GM18873 (cell line): Measurements from ENCODE around the gene ACOXL.

ENCODE experiments used
- ATAC-seq: cut with Tn5 transposase; IDR thresholded peaks from one replicate; pipeline ENCODE4 v1.9.1; 2021; ENCODE audit warnings: mild to moderate bottlenecking, moderate library complexity, moderate number of reproducible peaks; ENCODE audit not compliant: unreplicated experiment, low FRiP score

The ACOXL gene

DNA sequence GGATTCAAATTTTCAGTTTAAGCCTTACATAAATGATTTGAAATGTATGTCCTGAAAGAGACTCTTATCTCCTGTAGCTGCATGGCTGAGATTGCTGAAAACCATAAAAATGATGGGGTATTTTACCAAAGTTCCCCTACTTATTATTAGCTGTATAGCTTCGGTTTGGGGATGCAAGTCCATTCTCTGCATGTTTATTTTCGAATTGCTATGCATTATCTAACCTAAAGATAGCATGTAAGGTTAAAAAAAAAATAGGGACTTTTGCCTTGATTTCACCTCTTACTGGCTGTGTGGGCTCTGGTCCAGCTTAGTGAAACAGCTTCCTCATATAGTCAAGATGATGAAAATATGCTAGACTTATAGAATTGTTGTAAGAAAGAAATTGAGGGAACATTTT is 14.0 kb upstream of the ACOXL start:
- ATAC-seq = no peak

DNA sequence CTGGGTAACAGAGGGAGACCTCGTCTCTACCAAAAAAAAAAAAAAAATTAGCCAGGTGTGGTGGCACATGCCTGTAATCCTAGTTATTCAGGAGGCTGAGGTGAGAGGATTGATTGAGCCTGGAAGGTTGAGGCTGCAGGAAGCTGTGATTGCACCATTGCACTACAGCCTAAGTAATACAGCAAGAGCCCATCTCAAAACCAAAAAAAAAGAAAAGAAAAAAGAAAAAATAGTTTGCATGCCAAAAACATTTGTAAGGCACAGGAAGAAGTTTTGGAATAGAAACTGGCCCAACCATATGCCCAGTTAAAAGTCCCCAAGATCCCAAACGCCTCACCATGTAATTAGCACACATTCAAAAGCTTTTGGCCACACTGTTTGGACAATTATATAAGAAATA is 13.4 kb upstream of the ACOXL start:
- ATAC-seq = no peak

DNA sequence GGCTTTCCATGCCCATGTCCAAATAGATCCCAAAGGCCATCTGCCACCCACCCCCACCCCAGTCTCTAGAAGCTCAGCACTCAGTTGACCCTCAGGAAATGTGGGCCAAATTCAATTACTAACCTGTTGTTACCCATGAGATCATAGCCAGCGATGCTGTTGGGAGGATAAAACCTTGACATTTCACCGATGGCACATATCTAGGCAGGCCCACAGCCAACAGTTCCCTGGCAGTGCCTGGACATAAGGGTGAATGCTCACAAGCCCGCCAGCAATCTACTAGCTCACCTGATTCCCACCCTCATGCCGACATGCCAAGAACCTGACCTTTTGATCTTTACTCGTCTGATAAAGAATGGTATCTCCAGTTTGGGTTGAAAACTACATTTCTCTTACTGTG is 11.8 kb upstream of the ACOXL start:
- no peak for ATAC-seq

DNA sequence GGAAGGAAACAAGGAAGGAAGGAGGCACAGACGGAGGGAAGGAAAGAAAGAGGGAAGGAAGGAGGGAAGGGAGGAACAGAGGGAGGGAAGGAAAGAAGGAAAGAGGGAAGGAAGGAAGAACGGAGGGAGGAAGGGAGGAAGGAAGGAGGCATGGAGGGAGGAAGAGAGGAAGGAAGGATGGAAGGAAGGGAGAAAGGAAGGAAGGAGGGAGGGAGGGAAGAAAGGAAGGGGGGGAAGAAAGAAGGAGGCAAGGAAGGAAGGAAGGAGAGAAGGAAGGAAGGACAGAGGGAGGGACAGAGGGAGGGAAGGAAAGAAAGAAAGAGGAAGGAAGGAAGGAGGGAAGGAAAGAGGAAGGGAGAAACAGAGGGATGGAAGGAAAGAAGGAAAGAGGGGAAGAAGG is 7.6 kb upstream of the ACOXL start:
- ATAC-seq = no peak

DNA sequence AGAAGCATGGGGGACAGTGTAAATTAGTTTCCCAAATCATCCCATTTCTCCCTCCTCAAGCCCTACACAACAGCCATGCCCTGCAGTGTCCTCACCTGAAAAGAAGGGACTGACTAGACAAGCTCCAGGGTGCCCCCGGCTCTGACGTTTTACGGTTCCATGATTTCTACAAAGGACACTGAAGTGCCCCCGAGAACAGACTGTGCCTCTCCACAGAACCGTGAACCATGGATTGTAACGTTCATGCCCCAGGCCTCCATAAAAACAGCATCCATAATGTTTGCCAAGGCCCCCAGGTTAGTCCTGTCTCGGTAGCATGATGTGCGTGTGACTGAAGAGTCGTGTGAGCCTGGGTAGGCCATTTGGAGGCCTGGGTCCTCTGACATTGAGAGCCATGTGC is 7.0 kb upstream of the ACOXL start:
- ATAC-seq = no peak

DNA sequence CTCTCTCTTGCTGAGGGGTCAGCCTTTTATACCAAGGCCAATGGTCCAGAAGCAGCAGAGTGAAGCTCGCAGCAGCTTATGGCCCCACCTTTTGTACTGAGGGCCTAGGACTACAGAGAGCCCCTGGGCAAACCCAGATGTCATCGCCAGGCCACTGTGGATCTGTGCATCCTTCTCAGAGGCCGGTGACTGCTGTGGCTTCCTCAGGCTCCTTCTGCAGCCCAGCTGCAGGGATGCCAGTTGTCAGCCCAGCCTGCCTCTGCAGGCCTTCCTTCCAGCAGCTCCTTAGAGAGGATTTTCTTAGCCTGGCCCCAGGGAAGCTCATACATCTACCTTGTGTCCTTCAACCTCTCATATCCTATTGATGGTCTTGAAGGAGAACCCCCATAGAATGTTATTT is 6.5 kb upstream of the ACOXL start:
- ATAC-seq = no peak

DNA sequence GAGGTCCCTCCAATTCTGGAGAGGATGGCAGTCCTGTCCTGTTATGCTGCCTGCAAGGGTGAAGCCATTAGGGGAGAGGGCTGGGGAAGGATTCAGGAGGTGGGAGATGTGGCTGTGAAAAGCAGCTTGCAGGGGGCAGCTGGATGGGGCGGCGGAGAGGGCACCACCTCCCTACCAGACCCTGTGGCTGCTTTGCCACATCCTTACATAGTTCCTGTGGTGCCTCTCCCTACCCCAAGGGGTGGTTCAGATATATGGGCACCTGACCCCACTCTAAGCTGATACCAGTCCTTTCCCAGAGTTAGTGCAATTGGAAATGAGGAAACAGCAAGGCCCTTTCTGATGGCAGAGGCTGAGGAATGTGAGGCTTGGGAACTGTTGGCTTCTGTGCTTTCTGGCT is 6.1 kb upstream of the ACOXL start:
- ATAC-seq = no peak

DNA sequence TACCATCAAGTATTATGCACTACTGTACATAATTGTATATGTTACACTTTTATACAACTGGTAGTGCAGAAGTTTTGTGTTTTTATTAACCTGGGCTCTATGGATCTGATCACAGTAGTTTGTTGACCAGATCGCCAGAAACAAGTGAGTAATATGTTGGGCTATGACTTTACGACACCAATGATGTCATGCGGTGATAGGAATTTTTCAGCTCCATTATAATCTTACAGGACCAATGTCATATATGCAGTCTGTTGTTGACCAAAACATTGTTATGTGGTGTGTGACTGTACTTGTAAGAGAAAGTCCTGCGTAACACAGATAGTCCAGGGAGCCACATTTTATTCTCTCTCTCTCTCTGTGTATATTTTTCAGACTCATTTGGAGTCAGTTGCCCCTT is 4.5 kb upstream of the ACOXL start:
- no peak for ATAC-seq

DNA sequence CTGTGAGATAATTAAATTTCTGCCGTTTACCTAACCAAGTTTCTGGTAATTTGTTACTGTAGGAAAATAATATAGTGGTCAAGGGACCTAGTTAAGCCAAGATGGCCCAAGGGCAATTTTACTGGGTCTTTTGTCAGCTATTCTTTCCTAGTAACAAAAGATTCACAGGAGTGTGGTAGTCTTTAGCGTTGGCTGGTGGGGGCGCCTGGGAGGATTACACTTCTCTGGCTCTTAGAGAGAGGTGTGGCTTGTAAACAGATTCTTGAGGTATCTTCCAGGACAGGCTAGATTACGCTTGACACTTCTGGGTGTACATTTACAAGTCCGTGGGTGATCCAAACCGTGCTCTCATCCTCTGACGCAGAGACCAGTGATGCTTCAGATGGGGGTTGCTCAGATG is 3.3 kb upstream of the ACOXL start:
- ATAC-seq = no peak

DNA sequence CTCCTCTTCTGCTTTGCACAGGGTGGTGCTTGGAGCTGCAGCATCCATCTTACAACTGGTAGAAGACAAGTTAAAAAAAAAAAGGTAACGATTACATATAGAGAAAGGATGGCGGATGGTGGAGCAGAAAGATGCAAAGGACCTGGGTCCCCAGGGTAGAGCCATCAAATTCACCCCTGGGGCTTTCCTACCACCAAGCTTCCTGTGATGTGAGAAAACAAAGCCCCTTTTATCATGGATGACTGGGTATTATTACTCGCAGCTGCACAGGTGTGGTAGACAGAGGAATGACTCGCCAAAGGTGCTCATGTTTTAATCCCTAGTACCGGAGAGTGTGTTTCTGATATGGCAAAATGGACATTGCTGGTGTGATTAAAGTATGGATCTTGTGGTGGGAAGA is 1.3 kb upstream of the ACOXL start:
- ATAC-seq = no peak

DNA sequence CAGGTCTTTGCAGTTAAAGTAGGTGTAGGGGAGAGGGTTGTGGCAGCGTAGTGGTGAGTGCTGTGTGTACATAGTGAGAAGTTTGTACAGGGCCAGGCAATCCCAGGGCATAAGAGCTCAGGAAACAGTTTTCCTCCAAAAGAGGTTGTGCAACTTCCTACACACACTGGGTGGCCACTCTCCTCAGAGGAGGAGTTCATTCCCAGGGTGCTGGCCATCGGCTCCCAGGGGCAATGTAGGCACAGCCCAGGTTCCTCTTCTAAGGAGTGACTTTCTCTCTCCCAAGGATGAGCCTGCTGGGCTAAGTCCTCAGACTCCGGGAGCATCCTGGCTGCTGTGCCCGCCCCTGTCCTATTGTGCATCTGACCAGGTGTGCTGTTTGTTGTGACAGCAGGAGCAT is 3.0 kb downstream of the ACOXL start:
- ATAC-seq = no peak

DNA sequence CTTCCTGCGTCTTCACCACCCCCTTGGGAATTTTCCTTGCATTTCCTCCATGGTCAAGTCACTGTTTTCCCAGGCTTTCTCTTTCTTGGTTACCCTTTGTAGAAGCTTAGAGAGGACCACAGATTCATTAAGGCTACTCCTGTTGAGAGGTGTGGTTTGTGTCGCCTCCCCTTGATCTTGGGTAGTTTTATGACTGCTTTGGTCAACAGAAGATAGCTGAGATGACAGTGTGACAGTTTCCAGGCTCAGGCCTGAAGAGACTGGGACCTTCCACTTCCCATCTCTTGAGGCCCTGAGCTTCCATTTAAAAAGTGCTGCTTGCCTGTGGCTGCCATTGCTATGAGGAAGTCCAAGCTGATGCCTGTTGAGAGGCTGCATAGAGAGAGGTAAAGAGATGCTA is 5.4 kb downstream of the ACOXL start:
- ATAC-seq = no peak

DNA sequence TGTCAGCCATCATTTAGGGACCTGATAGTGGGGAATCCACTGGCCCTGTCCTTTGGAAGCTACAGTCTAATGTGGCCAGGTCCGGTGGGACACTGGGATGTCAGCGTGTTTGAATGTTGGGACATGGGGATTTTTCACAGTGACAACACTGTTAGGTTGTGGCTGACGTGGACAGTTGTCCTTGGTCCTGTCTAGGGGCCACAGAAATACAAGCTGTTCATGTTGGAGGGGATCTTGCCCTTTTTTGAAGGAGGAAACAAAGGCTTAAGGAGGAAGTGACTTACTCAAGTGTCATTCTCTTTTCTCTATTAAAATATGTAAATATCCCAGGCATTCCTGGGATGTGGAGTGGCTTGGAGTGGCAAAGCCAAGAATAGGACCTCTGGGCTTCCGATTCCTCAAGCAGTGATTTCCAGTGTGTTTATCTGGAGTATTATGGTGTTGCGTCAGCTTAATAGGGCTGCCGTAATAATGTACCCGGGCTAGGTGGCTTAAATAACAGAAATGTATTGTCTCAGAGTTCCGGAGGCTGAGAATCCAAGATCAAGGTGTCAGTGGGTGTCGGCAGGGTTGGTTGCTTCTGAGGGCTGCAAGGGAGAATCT is 8.5 kb downstream of the ACOXL start:
- ATAC-seq = no peak

DNA sequence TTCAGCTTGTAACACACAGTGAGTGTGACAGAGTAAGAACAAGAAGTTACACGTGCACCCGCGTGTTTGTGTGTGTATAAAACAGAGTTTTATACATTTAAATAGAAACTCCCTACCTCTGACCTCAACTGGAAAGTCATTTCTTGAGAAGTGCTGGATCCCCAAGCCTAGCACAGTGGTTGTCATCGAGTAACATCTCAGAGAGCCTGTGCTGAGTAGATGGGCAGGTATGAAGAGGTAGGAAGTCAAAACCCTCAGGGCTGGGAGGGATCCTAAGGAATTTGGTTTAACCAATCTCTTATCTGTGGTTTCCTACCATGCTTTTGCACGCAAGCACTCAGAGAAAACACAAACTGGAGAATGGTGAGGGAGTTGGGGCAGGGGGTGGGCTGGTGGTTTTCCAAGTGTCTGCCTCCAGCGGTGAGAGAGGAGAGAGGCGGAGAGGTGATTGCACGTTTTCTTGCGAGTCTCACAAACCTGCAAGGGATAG is 9.2 kb downstream of the ACOXL start:
- ATAC-seq = no peak

DNA sequence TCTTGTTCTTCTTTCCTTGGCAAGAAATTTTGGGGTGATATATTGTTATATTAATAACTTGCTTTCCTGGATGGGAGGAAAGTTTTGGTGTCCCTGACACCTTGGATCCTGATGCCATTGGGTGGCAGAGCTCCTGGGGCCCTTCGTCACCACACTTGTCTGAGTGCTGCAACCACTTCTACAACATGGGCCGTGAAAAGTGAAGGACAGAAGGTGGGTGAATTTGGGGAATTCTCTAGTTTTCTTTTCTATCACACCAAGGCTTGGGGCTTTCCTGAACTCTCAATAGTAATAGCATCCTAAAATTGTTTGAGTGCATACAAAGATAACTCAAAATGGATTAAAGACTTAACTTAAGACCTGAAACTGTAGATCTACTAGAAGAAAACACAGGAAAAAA is 10.0 kb downstream of the ACOXL start:
- no peak for ATAC-seq

DNA sequence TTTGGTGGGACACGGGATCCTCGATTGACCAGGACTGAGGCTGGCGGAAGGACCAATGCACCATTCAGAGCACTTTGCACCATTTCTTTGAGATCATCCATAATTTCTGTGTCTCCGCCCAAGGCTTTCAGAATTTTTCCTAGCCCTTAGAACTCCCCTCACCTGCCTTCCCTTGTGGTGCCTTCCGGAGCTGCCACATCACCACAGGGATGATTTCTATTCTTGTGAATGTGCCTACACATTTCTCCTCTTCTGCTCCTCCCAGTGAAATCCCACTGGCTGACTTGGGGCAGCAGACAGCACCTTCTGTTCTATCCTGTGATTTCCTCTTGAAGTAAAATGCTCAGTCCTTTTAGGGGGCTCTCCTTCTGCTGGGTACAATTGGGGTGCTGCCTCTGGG is 11.2 kb downstream of the ACOXL start:
- no peak for ATAC-seq

DNA sequence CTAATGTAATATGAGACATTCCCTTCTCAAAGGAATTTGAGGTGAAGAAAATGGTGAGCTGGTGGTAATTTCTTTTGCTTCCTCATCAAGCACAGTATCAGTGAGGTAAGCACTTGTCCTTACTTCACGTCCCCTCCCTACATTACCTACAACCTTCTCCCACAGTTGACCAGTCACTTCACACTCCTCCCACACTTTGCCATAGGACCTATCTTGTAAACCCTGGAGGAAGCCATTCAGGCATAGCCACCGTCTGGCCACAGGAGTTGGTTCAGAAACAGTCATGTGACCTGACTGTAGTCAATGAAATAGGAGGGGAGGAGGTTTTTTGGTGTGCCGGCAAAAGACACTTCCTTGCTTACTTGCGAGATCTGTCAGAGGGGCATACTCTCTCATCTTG is 12.1 kb downstream of the ACOXL start:
- no peak for ATAC-seq

DNA sequence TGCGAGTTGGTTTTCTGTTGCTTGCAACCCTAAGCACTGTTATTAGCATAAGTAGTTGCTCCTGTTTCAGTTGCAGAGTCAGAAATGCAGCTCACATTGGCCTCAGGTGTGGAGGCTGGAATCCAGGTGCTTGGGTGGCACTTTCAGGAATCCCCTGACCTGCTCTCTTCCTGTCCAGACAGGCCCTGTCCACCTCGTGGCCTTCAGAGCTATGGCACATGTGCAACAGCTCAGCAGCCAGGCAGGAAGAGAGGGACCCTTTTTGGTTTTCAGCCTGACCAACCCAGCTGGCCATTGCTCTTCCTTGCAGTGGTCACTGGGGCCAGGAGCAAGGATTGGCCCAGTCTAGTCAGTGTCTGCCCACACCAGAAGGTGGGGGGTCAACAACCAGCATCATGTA is 12.7 kb downstream of the ACOXL start:
- no peak for ATAC-seq

DNA sequence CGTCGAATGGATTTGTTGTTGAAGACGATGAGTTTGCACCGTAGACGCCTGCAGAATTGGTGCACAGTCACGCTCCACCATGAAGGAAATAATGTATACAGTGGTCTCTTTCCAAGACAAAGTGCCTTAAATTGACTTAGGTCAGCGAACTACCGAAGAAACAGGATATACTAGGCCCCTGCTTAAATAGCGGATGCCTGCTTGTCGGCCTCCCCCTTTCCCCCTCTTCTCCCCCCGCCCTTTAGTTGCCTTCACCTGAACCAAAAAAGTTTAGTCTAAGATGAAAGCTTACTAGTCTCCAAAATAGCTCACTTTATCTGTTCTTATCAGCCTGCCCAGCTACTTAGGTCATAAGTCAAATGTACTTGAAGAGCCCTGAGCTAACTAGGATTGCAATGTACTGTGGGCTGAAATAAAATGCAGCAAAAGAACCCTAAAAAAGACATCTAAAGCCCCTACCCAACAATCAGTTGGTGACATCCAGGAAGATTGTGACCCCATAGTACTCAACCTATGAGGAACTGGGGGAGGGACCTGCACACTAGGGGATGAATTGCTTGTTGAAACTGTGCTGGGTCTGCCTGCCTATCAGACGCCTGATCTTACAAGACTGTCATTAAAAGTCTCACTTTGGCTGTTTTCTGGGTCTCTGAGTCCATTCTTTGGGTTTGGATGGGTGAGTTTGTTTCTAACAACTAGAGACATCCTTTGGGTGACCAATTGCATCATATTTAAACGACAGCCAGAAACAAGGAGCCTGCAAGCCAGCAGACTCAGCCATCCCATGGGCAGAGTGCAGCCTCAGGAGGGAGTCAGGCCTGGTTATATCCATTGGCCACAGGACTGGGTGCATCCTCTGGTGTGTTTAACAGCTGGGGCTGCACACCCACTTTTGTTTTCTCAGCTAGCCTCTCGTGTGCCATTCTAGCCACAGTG is 14.5 kb downstream of the ACOXL start:
- no peak for ATAC-seq

DNA sequence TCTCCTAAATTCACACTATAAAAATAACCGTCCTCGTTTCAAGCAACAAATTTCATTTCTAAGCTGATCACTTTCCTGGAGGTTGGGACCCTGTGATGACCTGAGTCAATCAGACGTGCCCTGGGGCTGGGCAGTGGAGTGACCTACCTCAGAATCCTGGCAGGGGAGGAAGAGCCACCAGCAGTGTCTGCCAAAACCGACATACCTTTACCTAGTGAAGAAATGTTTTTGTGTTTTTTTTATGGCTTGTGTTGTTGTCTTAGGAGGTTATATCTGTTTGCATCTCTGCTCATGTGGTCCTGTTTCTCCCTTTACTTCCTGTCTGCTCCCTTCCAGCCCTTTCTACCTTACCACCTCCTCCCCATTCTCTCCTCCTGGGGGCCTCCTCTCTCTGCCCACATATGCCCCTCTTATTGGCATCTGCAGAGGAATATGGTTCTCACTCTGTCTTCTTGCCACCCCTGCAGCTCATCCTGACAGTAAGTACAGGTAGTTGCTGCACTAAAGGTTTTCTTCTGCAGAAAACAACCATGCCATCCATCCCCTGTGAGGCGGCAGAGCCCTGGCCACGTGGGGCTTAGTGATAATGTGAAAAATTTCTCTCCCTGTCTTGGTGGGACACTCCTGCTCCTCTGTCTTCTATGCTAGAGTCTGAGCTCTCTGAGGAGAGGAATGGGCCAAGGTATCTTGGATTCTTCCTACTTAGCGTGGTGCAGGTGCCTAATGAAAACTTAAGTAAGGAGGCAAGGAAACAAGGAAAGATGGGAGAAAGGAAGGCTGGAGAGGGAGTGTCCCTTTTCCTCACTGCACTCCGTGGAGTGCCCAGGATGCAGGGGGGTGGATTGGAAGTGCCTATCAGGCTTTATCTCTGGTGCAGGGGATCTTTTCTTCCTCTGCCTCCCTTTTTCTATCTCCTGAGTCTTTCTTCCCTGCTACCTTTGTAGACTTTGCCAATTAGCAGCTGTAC is 15.4 kb downstream of the ACOXL start:
- ATAC-seq = no peak

DNA sequence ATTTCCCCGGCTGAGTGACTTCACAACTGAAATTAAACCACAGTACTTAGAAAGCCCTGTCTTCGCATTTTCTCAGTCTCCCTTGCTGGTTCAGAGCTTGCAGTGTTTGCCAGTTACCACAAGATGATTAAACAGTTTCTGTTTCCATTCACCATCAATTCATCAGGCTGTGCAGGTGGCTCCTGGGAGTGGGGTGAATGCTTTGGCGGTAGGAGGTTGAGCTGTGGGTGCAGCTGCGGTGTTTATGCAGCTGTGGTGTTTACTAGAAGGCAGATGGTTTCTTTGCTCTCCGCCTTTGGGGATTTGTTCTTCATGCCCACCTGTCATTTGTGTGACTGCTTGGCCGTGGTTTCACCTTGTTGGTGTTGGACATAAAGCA is 16.1 kb downstream of the ACOXL start:
- ATAC-seq = peak; percentile 96
